ENCODE measurements around the gene INPP5D.
"Not testable (repeated sequence)": the region's sequence is repeated elsewhere in the genome, so short reads cannot be mapped to it uniquely, and the experiment has no call there.

The INPP5D gene

GRCh38 chr2:233064530-233065199 lies 4.5 kb downstream of the INPP5D start:
- DNase-seq (ENCODE audit: low read depth): no peak
- H3K4me3 ChIP-seq (replicated peaks; ENCODE audit: low read depth, low read length): no peak overlapping the region
- TF ChIP-seq, protein P1, sequence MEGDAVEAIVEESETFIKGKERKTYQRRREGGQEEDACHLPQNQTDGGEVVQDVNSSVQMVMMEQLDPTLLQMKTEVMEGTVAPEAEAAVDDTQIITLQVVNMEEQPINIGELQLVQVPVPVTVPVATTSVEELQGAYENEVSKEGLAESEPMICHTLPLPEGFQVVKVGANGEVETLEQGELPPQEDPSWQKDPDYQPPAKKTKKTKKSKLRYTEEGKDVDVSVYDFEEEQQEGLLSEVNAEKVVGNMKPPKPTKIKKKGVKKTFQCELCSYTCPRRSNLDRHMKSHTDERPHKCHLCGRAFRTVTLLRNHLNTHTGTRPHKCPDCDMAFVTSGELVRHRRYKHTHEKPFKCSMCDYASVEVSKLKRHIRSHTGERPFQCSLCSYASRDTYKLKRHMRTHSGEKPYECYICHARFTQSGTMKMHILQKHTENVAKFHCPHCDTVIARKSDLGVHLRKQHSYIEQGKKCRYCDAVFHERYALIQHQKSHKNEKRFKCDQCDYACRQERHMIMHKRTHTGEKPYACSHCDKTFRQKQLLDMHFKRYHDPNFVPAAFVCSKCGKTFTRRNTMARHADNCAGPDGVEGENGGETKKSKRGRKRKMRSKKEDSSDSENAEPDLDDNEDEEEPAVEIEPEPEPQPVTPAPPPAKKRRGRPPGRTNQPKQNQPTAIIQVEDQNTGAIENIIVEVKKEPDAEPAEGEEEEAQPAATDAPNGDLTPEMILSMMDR (IDR thresholded peaks at IDR 0.05; ENCODE audit: low read length, missing control alignments): no peak

DNA sequence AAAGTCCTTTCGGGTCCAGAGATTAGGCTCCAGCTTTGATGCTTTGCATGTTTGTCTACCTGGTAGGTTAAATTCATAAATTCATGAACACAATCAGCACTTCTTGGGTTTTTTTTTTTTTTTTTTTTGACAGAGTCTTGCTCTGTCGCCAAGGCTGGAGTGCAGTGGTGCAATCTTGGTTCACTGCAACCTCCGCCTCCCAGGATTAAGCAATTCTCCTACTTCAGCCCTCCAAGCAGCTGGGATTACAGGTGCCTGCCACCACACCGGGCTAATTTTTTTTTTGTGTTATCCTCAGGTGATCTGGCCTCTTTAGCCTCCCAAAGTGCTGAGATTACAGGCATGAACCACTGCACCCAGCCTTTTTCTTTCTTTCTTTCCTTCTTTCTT lies 5.1 kb downstream of the INPP5D start:
- not testable (repeated sequence) for H3K4me3 ChIP-seq (replicated peaks; ENCODE audit: low read depth, low read length); DNase-seq (ENCODE audit: low read depth)

- no peak overlapping the region for H3K4me3 ChIP-seq (replicated peaks; ENCODE audit: low read depth, low read length)
- no peak for DNase-seq (ENCODE audit: low read depth)
- TF ChIP-seq, protein P1 (IDR thresholded peaks at IDR 0.05; ENCODE audit: low read length, missing control alignments): no peak
Observed at GRCh38 chr2:233065954-233066470, 5.9 kb downstream of the INPP5D start.

- TF ChIP-seq, protein P1 (IDR thresholded peaks at IDR 0.05; ENCODE audit: low read length, missing control alignments): no peak
- no peak for DNase-seq (ENCODE audit: low read depth)
- no peak overlapping the region for H3K4me3 ChIP-seq (replicated peaks; ENCODE audit: low read depth, low read length)
Observed at GRCh38 chr2:233068762-233069418, 8.7 kb downstream of the INPP5D start.

- H3K4me3 ChIP-seq (replicated peaks; ENCODE audit: low read depth, low read length): no peak overlapping the region
- TF ChIP-seq, protein P1 (IDR thresholded peaks at IDR 0.05; ENCODE audit: low read length, missing control alignments): no peak
- no peak for DNase-seq (ENCODE audit: low read depth)
Observed at GRCh38 chr2:233072838-233073237, 12.7 kb downstream of the INPP5D start.

- no peak for DNase-seq (ENCODE audit: low read depth)
- TF ChIP-seq, protein P1 (IDR thresholded peaks at IDR 0.05; ENCODE audit: low read length, missing control alignments): no peak
- H3K4me3 ChIP-seq (replicated peaks; ENCODE audit: low read depth, low read length): no peak overlapping the region
Observed at GRCh38 chr2:233074106-233074505, 14.0 kb downstream of the INPP5D start.

- TF ChIP-seq, protein P1 (IDR thresholded peaks at IDR 0.05; ENCODE audit: low read length, missing control alignments): no peak
- H3K4me3 ChIP-seq (replicated peaks; ENCODE audit: low read depth, low read length): no peak overlapping the region
- DNase-seq (ENCODE audit: low read depth): no peak
Observed at GRCh38 chr2:233075141-233075965, 15.2 kb downstream of the INPP5D start.
